Measurements from ENCODE around the gene STX1A. TPM values are rescaled to one million over a fixed set of nuclear protein-coding genes. Genes with fewer than 3 reads are reported as not detected.
A peak's percentile ranks its signal among the peaks of the same experiment; 100 is the strongest.

The STX1A gene
- 3.5 and 12.1 TPM in 2 replicates for total RNA-seq (2014; rRNA removed; shearing (Covaris generic))

DNA sequence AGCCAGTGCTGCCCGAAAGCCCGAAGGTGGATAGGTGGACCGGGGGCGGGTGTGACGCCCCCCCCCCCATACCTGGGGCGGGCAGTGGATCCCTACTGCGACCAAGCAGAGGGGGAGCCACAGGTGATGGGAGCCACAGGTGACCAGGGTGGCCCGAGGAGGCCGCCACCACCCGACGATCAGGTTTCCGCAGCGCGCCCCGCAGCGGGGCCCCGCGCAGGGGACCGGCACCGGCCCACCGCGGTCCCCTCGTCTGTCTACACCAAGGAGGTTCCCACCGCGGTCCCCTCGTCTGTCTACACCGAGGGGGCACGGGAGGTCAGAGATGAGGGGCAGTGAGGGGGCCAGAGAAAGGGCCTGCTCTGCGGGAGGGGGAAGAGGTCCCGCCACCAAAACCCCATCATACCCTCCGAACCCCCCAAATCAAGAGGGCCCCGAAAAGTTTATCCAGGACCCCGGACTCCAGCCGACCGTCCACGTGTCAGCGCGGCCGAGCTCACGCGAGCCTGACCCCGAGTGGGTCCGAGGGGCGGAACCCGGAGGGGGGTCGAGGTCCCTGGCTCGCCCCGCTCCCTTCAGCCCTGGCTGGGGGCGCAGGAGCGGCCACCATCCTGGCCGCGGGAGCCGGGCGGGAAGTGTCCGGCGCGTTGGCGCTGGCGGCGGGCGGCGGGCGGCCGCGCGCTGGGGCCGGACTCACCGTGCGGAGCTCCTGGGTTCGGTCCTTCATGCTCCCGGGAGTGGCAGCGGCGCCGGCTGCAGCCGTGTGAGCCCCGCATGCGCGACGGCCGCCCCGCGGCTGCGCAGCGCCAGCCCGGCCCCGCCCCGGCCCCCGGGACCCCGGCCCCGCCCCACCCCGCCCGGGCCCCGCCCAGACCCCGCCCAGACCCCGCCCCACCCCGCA lies at the start of gene STX1A:
TSS of gene STX1A (minus strand) at position 765 of the 901 bp plus-strand sequence. CDS start at position 727, 38 bp downstream.
- peak; percentile 62 for DNase-seq (ENCODE audit: low spot score)

DNA sequence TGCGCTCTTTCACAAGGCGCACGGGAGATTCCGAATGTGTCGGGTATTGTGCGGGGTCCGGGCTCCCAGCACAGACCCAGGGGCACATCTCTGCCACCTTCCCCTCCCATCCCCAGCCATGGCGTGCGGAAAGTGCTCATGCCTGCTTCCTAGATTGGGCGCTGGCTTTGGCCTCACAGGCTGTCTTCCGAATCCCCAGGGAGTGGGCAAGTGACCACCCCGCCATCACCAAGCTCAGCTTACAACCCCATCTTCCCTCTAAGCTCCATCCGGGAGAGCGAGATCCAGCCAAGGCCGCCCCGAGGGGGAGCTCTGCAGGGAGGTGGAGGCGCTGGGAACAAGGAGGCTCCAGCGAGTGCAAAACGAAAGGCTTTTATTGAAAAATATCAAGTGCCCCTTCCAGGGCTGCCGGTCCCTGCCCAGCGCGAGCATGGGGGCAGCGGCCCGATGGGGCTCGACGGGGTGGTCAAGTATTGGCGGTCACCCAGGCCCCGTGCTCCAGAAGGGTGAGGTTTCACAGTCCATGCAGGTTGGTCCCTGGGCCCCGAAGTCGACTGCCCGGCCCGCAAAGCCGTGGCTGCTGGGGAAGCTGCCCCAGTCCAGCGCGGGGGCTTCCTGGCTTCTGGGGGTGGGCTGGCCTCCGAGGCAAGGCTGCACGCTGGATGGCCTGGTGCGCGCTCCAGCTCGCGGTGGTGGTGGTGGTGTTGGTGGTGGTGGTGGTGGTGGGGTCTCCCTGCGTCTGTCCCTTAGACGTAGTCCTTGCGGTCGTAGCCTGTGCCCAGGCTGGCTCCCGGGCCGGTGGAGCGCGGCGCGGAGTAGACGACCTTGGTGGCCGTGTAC lies 49.4 kb upstream of the STX1A start:
- DNase-seq (ENCODE audit: low spot score), result no peak

DNA sequence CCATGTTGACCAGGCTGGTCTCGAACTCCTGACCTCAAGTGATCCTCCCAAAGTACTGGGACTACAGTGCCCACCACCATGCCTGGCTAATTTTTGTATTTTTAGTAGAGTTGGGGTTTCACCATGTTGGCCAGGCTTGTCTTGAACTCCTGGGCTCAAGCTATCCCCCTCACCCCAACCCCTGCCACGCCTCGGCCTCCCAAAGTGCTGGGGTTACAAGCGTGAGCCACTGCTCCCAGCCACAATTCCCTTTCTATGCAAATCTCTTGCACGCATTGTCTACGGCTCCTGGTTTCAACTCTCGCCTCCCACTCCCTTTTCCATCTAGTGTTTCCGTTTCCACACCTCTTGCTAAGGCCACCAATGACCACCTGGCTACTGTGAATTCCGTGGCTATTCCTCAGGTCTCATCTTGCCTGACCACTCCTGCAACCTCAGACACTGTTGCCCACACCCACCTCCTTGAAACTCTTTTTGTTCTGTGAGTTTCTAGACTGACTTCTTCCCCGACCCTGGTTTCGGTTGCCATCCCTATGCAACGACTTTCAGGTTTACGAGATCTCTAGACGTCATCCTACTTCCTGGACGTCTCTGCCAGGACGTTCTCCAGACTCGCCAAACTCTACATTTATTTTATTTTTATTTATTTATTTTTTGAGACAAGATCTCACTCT lies 47.2 kb upstream of the STX1A start:
- no peak for DNase-seq (ENCODE audit: low spot score)

DNA sequence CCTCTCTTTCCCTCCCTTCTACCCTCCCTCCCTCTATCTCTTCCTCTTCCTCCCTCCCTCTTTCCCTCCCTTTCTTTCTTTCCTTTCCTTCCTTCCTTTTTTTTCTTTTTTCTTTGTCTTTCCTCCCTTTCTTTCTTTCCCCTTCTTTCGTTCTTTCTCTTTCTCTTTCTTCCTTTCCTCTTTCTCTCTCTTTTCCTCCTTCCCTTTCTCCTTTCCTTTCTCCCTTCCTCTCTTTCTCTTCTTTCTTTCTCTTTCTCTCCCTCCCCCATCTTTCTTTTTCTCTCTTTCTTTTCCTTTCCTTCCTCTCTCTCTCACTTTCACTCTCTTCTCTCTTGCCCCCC lies 43.2 kb upstream of the STX1A start:
- DNase-seq (ENCODE audit: low spot score), result no peak

DNA sequence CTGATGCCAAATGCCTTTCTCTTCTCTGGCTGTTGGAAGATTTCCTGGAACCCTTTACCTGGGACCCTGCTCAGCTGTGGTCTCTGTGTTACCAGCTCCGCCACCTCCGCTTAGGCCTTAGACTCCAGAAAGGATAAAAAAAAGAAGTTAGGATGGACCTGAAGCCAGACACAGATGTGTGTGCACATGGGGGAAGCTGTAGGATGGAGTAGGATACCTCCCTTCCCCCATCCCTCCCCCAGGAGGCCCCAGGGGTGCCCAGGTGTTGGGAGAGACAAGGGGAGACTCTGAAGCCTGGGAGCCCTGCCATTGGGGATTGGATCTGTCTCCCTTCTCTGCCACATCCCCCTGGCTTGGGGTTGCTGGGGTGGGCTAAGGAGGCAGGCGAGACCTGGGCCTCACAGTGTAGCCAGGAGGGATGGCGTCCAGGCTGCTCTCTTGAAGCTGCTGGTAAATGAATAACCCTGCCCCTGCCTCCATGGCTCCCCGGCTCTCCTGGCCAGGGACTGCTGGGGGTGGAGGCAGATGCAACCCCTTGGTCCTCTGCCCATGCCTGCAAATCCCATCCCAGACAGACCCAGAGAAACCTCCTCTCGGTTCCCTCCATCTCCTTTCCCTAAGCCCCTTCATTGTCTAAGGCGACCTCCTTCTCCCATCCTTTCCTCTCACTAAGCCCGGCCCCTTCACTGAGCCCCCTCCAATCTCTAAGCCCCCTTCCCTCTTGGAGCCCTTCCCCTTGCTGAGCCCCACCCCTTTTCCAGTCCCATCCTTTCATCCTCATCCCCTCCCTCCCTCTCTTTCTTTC lies 42.6 kb upstream of the STX1A start:
- DNase-seq (ENCODE audit: low spot score), result no peak

DNA sequence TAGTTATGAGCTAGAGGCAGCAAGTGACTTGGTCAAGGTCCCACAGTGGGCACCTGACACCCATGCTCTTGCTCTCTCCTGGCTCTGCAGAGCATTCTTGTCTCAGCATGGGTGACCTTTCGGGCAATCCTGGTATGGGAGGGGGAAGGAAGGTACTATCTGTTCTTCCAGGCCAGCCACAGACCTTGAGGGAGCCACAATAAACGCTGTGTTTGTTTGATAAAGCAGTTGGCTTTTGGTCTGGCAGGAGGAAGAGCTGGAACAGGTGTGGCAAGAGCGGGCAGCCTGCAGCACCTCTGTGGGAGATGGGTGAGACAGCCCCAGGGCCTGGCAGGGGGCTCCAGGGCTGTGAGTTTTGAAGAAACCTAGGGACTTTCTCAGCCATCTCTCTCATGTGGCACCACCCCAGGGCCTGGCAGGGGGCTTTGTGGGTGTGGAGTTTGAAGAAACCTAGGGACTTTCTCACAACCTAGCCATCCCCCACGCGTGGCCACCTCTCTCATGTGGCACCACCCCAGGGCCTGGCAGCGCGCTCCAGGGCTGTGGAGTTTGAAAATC lies 39.2 kb upstream of the STX1A start:
- no peak for DNase-seq (ENCODE audit: low spot score)

DNA sequence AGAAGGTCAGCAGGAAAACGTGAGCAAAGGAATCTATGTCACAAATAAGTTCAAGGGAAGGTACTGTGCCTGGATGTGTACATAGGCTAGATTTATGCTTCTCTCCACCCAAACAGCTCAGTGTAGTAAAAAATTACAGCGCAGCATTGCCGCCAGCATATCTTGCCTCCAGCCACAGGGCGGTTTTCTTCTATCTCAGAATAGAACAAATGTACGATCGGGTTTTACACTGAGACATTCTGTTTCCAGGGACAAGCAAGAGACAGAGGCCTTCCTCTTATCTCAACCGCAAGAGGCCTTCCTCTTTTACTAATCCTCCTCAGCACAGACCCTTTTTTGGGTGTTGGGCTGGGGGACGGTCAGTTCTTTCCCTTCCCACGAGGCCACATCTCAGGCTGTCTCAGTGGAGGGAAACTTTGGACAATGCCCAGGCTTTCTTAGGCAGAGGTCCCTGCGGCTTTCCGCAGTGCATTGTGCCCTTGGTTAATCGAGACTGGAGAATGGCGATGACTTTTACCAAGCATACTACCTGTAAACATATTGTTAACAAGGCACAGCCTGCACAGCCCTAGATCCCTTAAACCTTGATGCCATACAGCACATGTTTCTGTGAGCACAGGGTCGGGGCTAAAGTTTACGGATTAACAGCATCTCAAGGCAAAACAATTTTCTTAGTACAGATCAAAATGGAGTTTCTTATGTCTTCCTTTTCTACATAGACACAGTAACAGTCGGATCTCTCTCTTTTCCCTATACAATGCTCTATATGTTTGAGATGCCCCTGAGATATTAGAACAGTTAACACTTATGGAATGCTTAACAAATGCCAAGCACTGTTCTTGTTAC lies 30.7 kb upstream of the STX1A start:
- DNase-seq (ENCODE audit: low spot score), result no peak

DNA sequence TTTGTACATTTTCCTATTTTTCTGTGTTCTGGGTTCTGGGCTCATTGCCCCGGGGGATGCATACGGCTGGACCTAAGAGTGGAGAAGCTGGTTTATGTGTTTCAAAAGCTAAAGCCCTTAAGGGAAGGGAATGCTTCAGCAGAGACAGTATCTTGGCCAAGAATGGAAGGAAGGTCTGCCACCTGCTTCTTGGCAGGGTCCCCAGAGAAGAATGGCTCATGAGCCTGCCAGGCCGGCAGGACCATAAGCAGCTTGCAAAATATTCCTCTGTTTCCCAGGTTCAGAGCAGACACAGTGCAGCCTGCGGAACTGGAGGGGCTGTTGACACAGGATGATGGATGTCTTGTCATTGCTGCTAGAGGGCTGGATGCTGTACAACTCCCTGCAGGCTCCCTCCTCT lies 26.9 kb upstream of the STX1A start:
- no peak for DNase-seq (ENCODE audit: low spot score)

DNA sequence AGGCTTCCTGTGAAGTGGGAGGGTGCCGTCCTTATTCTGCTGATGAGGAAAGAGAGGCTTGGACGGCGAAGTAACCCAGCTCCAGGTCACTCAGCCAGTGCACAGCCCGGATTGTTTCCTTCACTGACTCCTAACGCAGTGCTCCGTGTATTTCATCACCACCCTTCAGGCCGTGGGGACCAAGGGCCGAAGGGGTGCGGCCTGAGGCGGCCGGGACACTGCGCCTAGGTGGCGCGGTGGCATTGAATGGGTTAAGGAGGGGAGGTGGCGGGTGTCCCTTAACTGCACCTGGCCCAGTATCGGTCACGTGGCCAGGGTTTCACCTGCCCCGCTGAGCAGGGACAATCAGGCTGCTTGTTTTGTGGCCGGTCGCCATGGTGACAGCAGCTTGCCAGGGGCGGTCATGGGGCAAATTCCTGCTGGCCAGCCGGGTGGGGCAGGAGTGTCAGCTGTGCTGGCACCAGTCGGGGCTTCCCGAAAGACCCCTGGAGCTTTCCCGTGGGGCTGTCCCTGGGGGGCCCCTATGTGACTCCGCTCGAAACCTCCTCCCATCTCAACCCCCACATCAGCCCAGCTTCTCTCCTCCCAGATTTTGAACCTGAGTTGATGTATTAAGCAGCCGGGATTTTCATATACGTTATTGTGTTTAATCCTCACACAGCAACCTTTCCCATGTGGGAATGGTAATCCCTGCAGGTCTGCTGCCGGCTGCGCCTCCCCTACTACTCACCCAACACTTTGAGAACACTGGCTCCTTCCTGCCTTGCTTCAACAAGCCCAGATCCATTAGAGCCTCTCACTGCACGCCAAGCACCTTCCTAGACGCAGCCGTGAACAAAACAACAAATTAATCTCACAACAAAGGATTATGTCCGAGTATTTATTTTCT lies 23.5 kb upstream of the STX1A start:
- no peak for DNase-seq (ENCODE audit: low spot score)

DNA sequence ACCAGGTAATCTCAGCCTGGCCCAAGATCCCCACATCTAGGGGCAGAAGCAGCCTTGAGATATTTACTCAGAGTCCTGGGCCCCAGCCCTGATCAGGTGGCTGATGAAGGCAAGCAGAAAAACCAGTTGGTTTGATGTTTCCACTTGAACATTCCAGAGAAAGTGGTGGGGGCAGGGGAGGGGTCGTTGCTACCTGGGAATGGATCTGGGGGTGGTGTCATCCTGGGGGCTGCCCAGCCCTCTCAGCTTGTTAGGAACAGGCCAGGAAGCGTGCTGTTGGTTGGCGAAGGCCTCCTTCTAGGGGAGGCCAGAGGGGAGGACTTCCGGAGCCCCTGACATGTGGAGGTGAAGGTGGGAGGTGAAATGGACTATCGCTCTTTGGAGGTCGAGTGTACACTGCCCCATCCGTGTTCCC lies 22.9 kb upstream of the STX1A start:
- DNase-seq (ENCODE audit: low spot score), result no peak

DNA sequence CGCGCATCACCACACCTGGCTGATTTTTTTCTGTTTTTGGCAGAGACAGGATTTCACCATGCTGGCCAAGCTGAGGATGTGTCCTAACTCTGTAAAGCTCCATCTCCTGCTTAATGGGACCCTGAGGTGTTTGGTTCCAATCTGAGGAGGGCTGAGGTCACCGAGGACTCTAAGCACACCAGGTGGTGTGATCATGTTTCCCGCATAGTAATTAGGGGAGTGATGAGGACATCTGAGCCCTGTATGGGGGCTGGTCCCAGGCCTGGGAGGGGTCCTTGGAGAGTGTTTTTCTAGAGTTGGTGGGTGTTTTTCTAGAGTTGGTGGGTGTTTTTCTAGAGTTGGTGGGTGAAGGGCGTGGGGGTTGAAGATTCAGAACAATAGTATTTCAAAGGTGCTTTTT lies 22.1 kb upstream of the STX1A start:
- DNase-seq (ENCODE audit: low spot score), result no peak

DNA sequence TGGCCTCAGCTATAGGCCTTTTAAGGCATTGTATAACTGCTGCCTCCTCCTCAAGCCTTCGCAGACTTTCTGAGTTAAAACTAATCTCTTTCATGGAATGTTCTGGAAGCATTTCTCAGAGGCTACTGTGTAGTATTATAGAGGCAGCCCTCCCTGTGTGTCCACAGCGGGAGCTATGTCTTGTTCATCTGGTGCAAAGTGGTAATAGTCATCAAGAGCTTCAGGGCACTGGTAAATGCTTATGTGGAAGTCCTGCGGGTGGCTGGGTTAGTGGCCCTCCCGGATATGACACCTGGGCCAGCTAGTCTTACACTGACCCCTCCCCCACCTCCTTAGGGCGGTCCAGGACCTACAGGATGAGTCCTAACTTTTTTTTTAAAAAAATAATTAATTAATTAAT lies 21.3 kb upstream of the STX1A start:
- DNase-seq (ENCODE audit: low spot score), result no peak

DNA sequence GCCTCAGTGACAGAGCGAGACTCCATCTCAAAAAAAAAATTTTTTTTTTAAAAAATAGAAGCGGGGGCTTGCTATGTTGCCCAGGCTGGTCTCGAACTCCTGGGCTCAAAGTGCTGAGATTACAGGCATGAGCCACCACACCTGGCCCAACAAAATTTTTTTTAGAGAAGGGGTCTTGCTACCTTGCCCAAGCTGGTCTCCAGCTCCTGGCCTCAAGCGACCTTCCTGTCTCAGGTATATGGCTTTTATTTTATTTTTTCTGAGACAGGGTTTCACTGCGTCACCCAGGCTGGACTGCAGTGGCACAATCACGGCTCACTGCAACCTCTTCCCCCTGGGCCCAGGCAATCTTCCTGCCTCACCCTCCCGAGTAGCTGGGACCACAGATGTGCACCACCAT lies 20.7 kb upstream of the STX1A start:
- DNase-seq (ENCODE audit: low spot score), result no peak

DNA sequence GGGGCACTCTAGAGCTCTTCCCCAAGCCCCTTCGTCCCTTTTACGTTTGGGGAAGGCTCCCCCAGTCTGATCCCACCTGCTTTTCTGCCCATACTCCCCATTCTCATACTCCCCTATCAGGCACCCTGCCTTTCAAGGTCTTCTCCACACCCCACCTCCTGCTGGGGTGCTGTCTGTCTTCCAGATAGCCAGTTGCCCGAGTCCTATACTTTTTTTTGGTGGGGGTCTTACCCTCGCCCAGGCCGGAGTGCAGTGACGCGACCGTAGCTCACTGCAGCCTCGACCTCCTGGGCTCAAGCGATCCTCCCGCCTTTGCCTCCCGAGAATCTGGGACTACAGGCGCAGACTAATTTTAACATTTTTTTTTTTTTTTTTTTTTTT lies 19.9 kb upstream of the STX1A start:
- no peak for DNase-seq (ENCODE audit: low spot score)

DNA sequence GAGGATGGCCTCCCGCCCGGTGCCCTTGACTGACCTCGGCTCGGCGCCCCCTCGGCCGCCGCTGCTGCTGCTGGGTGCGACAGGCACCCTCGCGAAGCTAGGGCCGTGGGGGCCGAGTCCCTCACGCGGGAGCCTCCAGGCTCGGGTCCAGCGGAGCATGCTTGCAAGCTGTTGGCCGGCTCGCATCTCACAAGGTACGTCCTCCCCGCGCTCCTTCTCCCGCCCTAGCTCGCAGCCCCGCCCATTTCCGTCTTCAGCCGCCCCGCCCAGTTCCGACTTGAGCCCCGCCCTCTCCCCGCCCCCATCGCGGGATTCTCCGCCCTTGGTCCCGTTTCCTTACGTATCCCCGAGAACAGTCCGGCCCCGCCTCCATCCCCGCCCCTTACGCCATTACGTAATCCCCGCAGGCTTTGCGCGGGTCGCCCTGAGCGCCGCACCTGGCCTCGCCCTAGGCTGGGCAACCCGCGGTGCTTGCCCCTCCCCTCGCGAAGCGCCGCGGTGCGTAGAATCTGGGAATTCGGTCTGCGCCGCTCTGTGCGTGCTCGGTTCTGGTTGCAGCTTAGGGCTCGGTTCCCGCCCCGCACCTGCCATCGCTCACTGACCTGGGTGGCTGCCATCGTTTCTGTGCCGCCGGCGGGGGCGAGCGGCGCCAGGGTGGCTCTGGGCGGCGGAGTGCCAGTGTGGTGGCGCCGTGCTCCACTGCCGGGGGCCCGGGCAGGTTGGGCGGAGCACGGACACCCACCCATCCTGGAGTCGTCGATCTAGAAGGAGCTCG lies 19.3 kb upstream of the STX1A start, which contains the start of gene ABHD11:
TSS of gene ABHD11 (minus strand) at position 191 of the 775 bp plus-strand sequence. CDS start at position 159, 32 bp downstream.
- peak; percentile 93 for DNase-seq (ENCODE audit: low spot score)

DNA sequence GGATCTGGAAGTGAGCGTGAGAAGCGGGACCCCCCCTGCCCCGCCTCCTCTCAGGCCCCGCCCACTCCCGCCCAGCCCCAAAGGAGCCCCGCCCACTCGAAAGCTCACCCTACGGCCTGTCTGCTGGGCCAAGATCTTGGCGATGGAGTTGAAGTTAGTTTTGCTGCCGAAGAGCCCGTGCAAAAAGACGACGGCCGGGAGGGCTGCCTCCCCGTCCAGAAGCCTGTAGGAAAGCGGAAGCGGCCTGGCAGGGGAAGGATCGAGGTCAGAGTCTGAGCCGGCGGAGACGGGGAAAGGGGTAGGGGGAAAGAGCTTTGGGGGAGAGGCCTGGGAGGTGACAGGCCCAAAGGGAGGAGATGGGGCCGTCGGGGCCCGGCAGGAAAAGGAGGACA lies 18.7 kb upstream of the STX1A start:
- DNase-seq (ENCODE audit: low spot score), result no peak

DNA sequence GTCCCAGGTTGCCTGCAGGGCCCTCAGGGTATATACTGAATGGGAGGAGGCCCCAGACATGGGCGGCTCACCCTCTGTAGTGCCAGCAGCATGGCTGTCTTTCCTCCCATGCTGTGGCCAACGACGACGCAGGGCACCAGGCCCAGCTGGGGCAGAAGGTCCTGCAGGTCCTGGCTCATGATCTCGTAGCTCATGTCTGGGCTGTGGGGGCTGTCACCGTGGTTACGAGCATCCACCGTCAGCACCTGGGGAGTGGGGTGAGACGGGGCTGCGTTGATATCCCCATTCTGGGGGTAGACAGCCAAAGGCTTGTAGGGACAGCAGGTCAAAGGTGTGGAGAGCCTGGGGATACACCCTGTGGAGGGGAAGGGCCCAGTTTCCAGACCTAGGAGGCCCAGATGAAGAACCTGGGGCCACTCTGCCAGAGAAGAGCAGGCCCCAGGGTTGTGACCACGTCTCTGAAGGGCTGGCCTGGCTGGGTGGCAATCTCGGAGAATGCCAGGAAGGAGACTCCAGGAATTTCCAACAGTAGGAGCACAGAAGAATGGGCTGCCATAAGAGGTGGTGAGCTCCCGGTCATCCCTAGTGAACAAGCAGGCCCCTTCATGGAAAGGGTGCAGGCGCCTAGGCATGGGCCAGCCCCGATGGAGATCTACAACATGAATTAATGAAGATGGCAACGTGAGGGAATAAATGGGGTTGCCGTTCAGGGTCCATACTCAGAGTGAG lies 18.2 kb upstream of the STX1A start:
- DNase-seq (ENCODE audit: low spot score), result no peak

DNA sequence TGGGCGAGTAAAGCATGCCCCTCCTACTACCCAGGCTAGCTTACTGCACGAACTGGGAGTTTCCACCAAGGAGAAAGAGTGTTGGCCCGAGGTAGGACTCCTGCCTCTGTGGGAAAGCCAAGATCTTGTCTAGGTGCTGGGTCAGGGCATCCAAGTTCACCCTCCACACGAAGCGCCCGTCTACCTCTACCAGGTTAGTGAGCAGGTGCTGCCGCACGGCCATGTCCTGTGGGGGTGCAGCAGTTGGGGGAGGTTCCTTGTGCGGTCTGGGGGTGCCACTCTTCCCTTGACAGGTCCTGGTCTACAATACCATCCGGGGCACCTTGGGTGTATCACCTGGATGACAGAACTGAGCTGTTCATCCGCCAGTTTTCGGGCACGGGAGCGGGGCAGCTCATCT lies 17.4 kb upstream of the STX1A start:
- no peak for DNase-seq (ENCODE audit: low spot score)

Data from H4 (cell line).